ENCODE results near the gene SHC2.

DNA sequence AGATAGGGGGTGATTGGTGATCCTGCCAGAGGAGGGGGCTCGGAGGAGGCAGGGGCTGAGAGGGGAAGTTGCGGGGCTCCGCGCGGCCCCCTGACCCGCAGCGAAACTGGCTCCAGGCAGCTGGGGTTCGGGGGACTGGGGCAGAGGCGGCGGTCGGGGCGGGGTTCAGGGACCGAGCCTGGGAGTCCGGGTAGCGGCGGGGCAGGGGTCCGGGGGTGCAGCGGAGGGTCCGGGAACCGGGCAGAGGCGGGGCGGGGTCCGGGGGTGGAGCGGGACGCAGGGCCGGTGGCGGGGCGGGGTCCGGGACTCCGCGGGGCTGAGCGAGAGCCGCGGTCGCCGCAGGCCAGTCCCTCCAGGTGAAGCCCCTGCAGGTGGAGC is 36.6 kb upstream of the SHC2 start:
- TF ChIP-seq, protein P1, sequence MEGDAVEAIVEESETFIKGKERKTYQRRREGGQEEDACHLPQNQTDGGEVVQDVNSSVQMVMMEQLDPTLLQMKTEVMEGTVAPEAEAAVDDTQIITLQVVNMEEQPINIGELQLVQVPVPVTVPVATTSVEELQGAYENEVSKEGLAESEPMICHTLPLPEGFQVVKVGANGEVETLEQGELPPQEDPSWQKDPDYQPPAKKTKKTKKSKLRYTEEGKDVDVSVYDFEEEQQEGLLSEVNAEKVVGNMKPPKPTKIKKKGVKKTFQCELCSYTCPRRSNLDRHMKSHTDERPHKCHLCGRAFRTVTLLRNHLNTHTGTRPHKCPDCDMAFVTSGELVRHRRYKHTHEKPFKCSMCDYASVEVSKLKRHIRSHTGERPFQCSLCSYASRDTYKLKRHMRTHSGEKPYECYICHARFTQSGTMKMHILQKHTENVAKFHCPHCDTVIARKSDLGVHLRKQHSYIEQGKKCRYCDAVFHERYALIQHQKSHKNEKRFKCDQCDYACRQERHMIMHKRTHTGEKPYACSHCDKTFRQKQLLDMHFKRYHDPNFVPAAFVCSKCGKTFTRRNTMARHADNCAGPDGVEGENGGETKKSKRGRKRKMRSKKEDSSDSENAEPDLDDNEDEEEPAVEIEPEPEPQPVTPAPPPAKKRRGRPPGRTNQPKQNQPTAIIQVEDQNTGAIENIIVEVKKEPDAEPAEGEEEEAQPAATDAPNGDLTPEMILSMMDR (IDR thresholded peaks at IDR 0.05), result no peak
- TF ChIP-seq POLR2A (IDR thresholded peaks at IDR 0.05), result no peak

Data from body of pancreas (tissue), 4 donors.